GM19043 (cell line): ENCODE data around the gene MARK3.
A peak's percentile ranks its signal among the peaks of the same experiment; 100 is the strongest.
"Not testable (repeated sequence)": the region's sequence is repeated elsewhere in the genome, so short reads cannot be mapped to it uniquely, and the experiment has no call there.

ENCODE experiments used
- ATAC-seq: cut with Tn5 transposase; IDR thresholded peaks from one replicate; pipeline ENCODE4 v1.9.1; 2021; ENCODE audit warnings: low read depth; ENCODE audit not compliant: unreplicated experiment

The MARK3 gene

GRCh38 chr14:103385152-103385928, at the start of gene MARK3:
Gene MARK3 (plus strand): TSS chr14:103385415. CDS start chr14:103386030, 615 bp downstream.
- ATAC-seq = peak; percentile 95

- ATAC-seq = no peak
Measured at GRCh38 chr14:103336191-103336590, 49.0 kb upstream of the MARK3 start.

GRCh38 chr14:103337794-103338193, 47.4 kb upstream of the MARK3 start:
- ATAC-seq = no peak

GRCh38 chr14:103339561-103339960, 45.7 kb upstream of the MARK3 start:
- no peak for ATAC-seq

- no peak for ATAC-seq
Measured at GRCh38 chr14:103340480-103341212, 44.6 kb upstream of the MARK3 start.

- ATAC-seq = no peak
Measured at GRCh38 chr14:103341250-103342129, 43.7 kb upstream of the MARK3 start.

GRCh38 chr14:103343164-103343879, 41.9 kb upstream of the MARK3 start:
- ATAC-seq = no peak

- no peak for ATAC-seq
Measured at GRCh38 chr14:103343905-103344797, 41.1 kb upstream of the MARK3 start.

- no peak for ATAC-seq
Measured at GRCh38 chr14:103346286-103346685, 38.9 kb upstream of the MARK3 start.

- no peak for ATAC-seq
Measured at GRCh38 chr14:103347091-103347815, 38.0 kb upstream of the MARK3 start.

- no peak for ATAC-seq
Measured at GRCh38 chr14:103348154-103348553, 37.1 kb upstream of the MARK3 start.

- ATAC-seq = no peak
Measured at GRCh38 chr14:103349982-103350381, 35.2 kb upstream of the MARK3 start.

GRCh38 chr14:103353362-103353761, 31.9 kb upstream of the MARK3 start:
- no peak for ATAC-seq

GRCh38 chr14:103354141-103354540, 31.1 kb upstream of the MARK3 start:
- ATAC-seq = no peak

- ATAC-seq = no peak
Measured at GRCh38 chr14:103356024-103356682, 29.1 kb upstream of the MARK3 start.

- ATAC-seq = not testable (repeated sequence)
Measured at GRCh38 chr14:103357552-103357951, 27.7 kb upstream of the MARK3 start.

GRCh38 chr14:103360548-103360947, 24.7 kb upstream of the MARK3 start:
- no peak for ATAC-seq

- ATAC-seq = no peak
Measured at GRCh38 chr14:103361867-103362266, 23.3 kb upstream of the MARK3 start.
